Lower leg skin (tissue), 3 donors: ENCODE measurements around the gene STARD13.

Experiments
- CTCF ChIP-seq, 3 donors: fragments of 450-650 bp; IDR thresholded peaks; one replicate each; pipeline ENCODE4 v1.5.1; 2016; ENCODE audit warnings: antibody characterized with exemption in 3 of 3, mild to moderate bottlenecking in 3 of 3, moderate library complexity in 2 of 3
- POLR2A ChIP-seq, 2 donors: fragments of 450-650 bp; IDR thresholded peaks; one replicate each; pipeline ENCODE4 v1.6.1; 2016 to 2017; ENCODE audit warnings: antibody characterized with exemption in 2 of 2, mild to moderate bottlenecking in 1 of 2, moderate library complexity in 1 of 2

GRCh38 chr13:33303855-33304597 lies 18.5 kb upstream of the STARD13 start:
- TF ChIP-seq POLR2A (IDR thresholded peaks at IDR 0.05) (no peak), CTCF (IDR thresholded peaks at IDR 0.05) (no peak)
